ENCODE measurements around the gene STOM. TPM values are rescaled to one million over a fixed set of nuclear protein-coding genes. Genes with fewer than 3 reads are reported as not detected.

Gene STOM
- total RNA-seq, 4 donors from 2014 or later, result 293 to 539 (median 457) TPM

GRCh38 chr9:121345070-121345469, 25.0 kb downstream of the STOM start:
- no peak for ATAC-seq
- 86% methylated on average over 3 of the region's 3 CpGs; no CpG with 5 or more reads in 1 of the 2 donors for WGBS, 2 donors (ENCODE audit: low coverage in 1 of 2)
- Histone ChIP-seq H3K27me3 (no peaks in the 10 kb centered on the region), H3K27ac (peak overlapping the region; percentile 9 to 97 (median 80)), H3K36me3 (peaks cover 0 to 87% of the 10 kb centered on the region in 2 donors), H3K4me3 (no peak overlapping the region), H3K4me1 (peaks cover 20 to 97% (median 46%) of the 10 kb centered on the region in 3 donors), H3K9me3 (no peaks in the 10 kb centered on the region)
- TF ChIP-seq CTCF (IDR thresholded peaks at IDR 0.05) (no peak), POLR2A (IDR thresholded peaks at IDR 0.05) (no peak), POLR2AphosphoS5 (IDR thresholded peaks at IDR 0.05) (no peak), EP300 (IDR thresholded peaks at IDR 0.05) (no peak)

- no peak for ATAC-seq
- Histone ChIP-seq H3K36me3 (peaks cover 0 to 96% of the 10 kb centered on the region in 2 donors), H3K4me1 (peaks cover 16 to 94% (median 38%) of the 10 kb centered on the region in 3 donors), H3K9me3 (no peaks in the 10 kb centered on the region), H3K4me3 (no peak overlapping the region), H3K27me3 (no peaks in the 10 kb centered on the region), H3K27ac (peak overlapping the region; percentile 59 to 97 (median 80))
- TF ChIP-seq EP300 (IDR thresholded peaks at IDR 0.05) (no peak), CTCF (IDR thresholded peaks at IDR 0.05) (no peak), POLR2AphosphoS5 (IDR thresholded peaks at IDR 0.05) (peak; percentile 17)
- 18 to 27% methylated on average over 2 to 4 of the region's 4 CpGs for WGBS, 2 donors (ENCODE audit: low coverage in 1 of 2)
Observed at GRCh38 chr9:121344184-121344583, 25.9 kb downstream of the STOM start.

GRCh38 chr9:121340676-121341392, 29.2 kb downstream of the STOM start:
- Histone ChIP-seq H3K4me3 (no peak overlapping the region), H3K36me3 (peaks cover 0 to 94% of the 10 kb centered on the region in 2 donors), H3K27ac (peak overlapping the region in 2 of 4 donors; percentile 33 to 45), H3K9me3 (no peaks in the 10 kb centered on the region), H3K4me1 (peaks cover 12 to 67% (median 29%) of the 10 kb centered on the region in 3 donors), H3K27me3 (no peaks in the 10 kb centered on the region)
- no peak for TF ChIP-seq EP300 (IDR thresholded peaks at IDR 0.05)
- ATAC-seq, result no peak
- 84 to 92% methylated on average over 4 to 5 of the region's 6 CpGs for WGBS, 2 donors (ENCODE audit: low coverage in 1 of 2)

- no peaks in the 10 kb centered on the region for H3K27me3 ChIP-seq
- no peak overlapping the region for H3K4me3 ChIP-seq
- H3K27ac ChIP-seq, result peak overlapping the region in 3 of 4 donors; percentile 18 to 45 (median 42)
- peaks cover 0 to 93% of the 10 kb centered on the region in 2 donors for H3K36me3 ChIP-seq
- H3K9me3 ChIP-seq, result no peaks in the 10 kb centered on the region
- H3K4me1 ChIP-seq, result peaks cover under 1 to 63% (median 18%) of the 10 kb centered on the region in 3 donors
- ATAC-seq, result no peak
- 67 to 75% methylated on average over 2 of the region's 2 CpGs for WGBS, 2 donors (ENCODE audit: low coverage in 1 of 2)
- no peak for TF ChIP-seq POLR2AphosphoS5 (IDR thresholded peaks at IDR 0.05)
- no peak for TF ChIP-seq POLR2A (IDR thresholded peaks at IDR 0.05)
- no peak for TF ChIP-seq CTCF (IDR thresholded peaks at IDR 0.05)
- TF ChIP-seq EP300 (IDR thresholded peaks at IDR 0.05), result no peak
Observed at GRCh38 chr9:121339437-121339836, 30.6 kb downstream of the STOM start.

- Histone ChIP-seq H3K27ac (peak overlapping the region in 3 of 4 donors; percentile 64 to 96 (median 90)), H3K4me3 (no peak overlapping the region), H3K36me3 (peaks cover 0 to 98% of the 10 kb centered on the region in 2 donors), H3K9me3 (no peaks in the 10 kb centered on the region), H3K27me3 (no peaks in the 10 kb centered on the region), H3K4me1 (peaks cover 0 to 61% (median 6%) of the 10 kb centered on the region in 3 donors)
- TF ChIP-seq CTCF (IDR thresholded peaks at IDR 0.05) (no peak), POLR2A (IDR thresholded peaks at IDR 0.05) (no peak), EP300 (IDR thresholded peaks at IDR 0.05) (no peak), POLR2AphosphoS5 (IDR thresholded peaks at IDR 0.05) (no peak)
- no peak for ATAC-seq
- WGBS, 2 donors (ENCODE audit: low coverage in 1 of 2), result 84 to 100% methylated on average over 3 to 4 of the region's 4 CpGs
Observed at GRCh38 chr9:121336665-121337064, 33.4 kb downstream of the STOM start.

All from gastroesophageal sphincter (tissue), 4 donors.